Central memory CD8-positive, alpha-beta T cell (primary cell): ENCODE measurements around the gene TRIP10.
A peak's percentile ranks its signal among the peaks of the same experiment; 100 is the strongest.

Experiments
- ATAC-seq: fragments of 150-1000 bp; cut with Tn5 transposase; replicated peaks from 2 replicates; pipeline ENCODE4 v1.10.0; 2022; ENCODE audit warnings: mild to moderate bottlenecking, moderate FRiP score, moderate number of reproducible peaks; ENCODE audit not compliant: poor library complexity, severe bottlenecking; ENCODE audit errors: extremely low read depth
- DNase-seq, 2 donors: peaks; one replicate each; pipeline ENCODE4 v3.0.0; 2021; ENCODE audit warnings: low spot score in 2 of 2
- H3K27ac Mint-ChIP-seq: one replicate; pipeline ENCODE4 v1.8.0; 2022; ENCODE audit warnings: low read depth, mild to moderate bottlenecking, moderate library complexity, mixed read lengths
- H3K27me3 Mint-ChIP-seq: one replicate; pipeline ENCODE4 v1.8.0; 2022; ENCODE audit warnings: mixed read lengths
- H3K36me3 Mint-ChIP-seq: one replicate; pipeline ENCODE4 v1.8.0; 2022; ENCODE audit warnings: mild to moderate bottlenecking, moderate library complexity, mixed read lengths; ENCODE audit not compliant: insufficient read depth
- H3K4me1 Mint-ChIP-seq: one replicate; pipeline ENCODE4 v1.8.0; 2022; ENCODE audit warnings: mixed read lengths
- H3K4me3 Mint-ChIP-seq: one replicate; pipeline ENCODE4 v1.8.0; 2022; ENCODE audit warnings: mild to moderate bottlenecking, moderate library complexity, mixed read lengths
- H3K9me3 Mint-ChIP-seq: one replicate; pipeline ENCODE4 v1.8.0; 2022; ENCODE audit warnings: mixed read lengths

Gene TRIP10, protein sequence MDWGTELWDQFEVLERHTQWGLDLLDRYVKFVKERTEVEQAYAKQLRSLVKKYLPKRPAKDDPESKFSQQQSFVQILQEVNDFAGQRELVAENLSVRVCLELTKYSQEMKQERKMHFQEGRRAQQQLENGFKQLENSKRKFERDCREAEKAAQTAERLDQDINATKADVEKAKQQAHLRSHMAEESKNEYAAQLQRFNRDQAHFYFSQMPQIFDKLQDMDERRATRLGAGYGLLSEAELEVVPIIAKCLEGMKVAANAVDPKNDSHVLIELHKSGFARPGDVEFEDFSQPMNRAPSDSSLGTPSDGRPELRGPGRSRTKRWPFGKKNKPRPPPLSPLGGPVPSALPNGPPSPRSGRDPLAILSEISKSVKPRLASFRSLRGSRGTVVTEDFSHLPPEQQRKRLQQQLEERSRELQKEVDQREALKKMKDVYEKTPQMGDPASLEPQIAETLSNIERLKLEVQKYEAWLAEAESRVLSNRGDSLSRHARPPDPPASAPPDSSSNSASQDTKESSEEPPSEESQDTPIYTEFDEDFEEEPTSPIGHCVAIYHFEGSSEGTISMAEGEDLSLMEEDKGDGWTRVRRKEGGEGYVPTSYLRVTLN

DNA sequence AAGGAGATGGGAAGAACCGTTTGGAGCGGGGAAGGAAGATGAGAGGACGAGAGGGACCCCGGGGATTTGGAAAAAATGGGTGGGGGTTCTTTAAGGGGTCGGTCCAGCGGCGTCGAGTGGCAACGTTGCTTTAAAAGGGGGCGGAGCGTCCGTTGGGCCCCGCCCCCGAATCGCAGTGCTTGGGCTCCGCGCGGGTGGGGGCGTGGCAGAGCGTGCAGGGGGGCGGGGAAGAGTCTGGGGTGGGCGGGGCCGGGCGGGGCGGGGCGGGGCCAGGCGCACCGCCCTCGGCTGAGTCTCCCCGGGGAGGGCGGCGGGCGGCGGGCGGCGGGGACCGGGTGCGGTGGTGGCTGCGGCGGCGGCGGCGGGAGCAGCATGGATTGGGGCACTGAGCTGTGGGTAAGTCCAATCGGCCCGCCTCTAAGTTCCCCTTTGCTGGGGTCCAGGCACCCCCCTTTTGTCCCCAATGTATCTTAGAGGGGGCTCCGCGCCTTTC, at the start of gene TRIP10:
TRIP10 (plus strand) TSS at position 291 of the 493 bp plus-strand sequence; CDS start at position 373, 82 bp downstream.
- no peak for ATAC-seq
- DNase-seq: peak; percentile 62 to 68
- Mint-ChIP-seq H3K36me3 (peaks cover 15% of the 10 kb centered on the region), H3K27ac (peak within 1 kb of the TSS; percentile 100), H3K9me3 (no peaks in the 10 kb centered on the region), H3K4me1 (peaks cover 42% of the 10 kb centered on the region), H3K4me3 (peak within 1 kb of the TSS; percentile 89), H3K27me3 (no peaks in the 10 kb centered on the region)

- no peaks in the 10 kb centered on the region for H3K27me3 Mint-ChIP-seq
- H3K27ac Mint-ChIP-seq: no peak overlapping the region
- no peak overlapping the region for H3K4me3 Mint-ChIP-seq
- DNase-seq (no peak), ATAC-seq (no peak)
- no peaks in the 10 kb centered on the region for H3K4me1 Mint-ChIP-seq
- H3K9me3 Mint-ChIP-seq: no peaks in the 10 kb centered on the region
- H3K36me3 Mint-ChIP-seq: peaks cover 4% of the 10 kb centered on the region
Observed at GRCh38 chr19:6690160-6690885, 49.2 kb upstream of the TRIP10 start.

DNA sequence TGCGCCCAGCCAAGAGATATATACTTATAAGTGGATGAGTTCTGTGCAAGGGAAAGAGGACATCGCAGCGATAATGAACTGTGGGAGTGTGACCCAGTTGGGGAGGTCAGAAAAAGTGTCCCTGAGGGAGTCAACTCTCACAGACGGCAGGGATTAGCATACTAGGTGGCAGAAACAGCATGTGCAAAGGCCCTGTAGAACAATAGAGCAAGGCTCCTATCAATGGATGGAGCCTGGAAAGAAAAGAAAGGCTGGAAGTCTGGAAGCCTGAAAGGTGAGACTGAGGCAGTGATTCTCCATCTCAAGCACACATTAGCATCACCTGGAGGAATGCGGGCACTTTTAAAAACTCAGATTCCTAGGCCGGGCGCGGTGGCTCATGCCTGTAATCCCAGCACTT, 48.1 kb upstream of the TRIP10 start:
- Mint-ChIP-seq H3K27me3 (no peaks in the 10 kb centered on the region), H3K4me1 (no peaks in the 10 kb centered on the region), H3K36me3 (peaks cover 4% of the 10 kb centered on the region), H3K4me3 (no peak overlapping the region), H3K27ac (no peak overlapping the region), H3K9me3 (no peaks in the 10 kb centered on the region)
- ATAC-seq (no peak), DNase-seq (no peak)

DNA sequence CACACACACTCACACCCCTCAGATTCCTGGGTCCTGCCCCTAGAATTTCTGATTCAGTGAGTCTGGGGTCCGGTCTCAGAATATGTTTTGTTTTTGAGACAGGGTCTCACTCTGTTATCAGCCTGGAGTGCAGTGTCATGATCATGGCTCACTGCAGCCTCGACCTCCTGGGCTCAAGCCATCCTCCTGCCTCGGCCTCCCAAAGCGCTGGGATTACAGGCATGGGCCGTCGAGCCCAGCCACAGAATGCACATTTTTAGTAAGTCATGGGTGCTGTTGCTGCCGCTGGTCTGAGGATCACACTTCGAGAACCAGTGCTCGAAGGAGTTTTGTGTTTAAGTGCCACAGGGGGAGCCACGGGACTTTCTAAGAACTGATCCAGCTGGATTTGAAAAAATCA, 47.5 kb upstream of the TRIP10 start:
- Mint-ChIP-seq H3K4me3 (no peak overlapping the region), H3K27ac (no peak overlapping the region), H3K27me3 (no peaks in the 10 kb centered on the region), H3K4me1 (no peaks in the 10 kb centered on the region), H3K9me3 (no peaks in the 10 kb centered on the region), H3K36me3 (peaks cover 4% of the 10 kb centered on the region)
- DNase-seq (no peak), ATAC-seq (no peak)

DNA sequence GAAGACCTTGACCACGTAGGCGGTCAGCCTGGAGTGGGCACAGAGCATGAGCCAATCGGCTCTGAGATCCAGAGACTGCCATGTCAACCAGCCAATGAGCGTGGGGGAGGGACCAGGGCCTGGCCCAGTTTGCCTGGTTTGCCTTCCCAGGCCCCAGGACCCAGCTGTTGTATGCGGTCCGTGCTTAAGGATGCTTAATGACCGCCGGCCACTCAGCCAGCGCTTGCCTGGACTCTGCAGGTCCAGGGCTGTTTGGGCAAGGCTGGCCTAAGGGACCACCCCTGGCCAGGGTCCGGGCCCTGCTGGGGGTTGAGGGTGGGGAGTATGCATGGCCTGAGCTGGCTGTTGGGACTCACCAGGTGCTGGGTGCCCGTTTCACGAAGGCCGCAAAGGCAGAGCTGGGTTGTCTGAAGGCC, 46.4 kb upstream of the TRIP10 start:
- Mint-ChIP-seq H3K9me3 (no peaks in the 10 kb centered on the region), H3K36me3 (peaks cover 4% of the 10 kb centered on the region), H3K27me3 (no peaks in the 10 kb centered on the region), H3K4me1 (no peaks in the 10 kb centered on the region), H3K4me3 (no peak overlapping the region), H3K27ac (no peak overlapping the region)
- DNase-seq (no peak), ATAC-seq (no peak)

GRCh38 chr19:6693681-6694080, 45.8 kb upstream of the TRIP10 start:
- H3K9me3 Mint-ChIP-seq: no peaks in the 10 kb centered on the region
- no peak for DNase-seq
- H3K4me3 Mint-ChIP-seq: no peak overlapping the region
- H3K27ac Mint-ChIP-seq: no peak overlapping the region
- no peaks in the 10 kb centered on the region for H3K27me3 Mint-ChIP-seq
- H3K4me1 Mint-ChIP-seq: no peaks in the 10 kb centered on the region
- no peak for ATAC-seq
- peaks cover 4% of the 10 kb centered on the region for H3K36me3 Mint-ChIP-seq

DNA sequence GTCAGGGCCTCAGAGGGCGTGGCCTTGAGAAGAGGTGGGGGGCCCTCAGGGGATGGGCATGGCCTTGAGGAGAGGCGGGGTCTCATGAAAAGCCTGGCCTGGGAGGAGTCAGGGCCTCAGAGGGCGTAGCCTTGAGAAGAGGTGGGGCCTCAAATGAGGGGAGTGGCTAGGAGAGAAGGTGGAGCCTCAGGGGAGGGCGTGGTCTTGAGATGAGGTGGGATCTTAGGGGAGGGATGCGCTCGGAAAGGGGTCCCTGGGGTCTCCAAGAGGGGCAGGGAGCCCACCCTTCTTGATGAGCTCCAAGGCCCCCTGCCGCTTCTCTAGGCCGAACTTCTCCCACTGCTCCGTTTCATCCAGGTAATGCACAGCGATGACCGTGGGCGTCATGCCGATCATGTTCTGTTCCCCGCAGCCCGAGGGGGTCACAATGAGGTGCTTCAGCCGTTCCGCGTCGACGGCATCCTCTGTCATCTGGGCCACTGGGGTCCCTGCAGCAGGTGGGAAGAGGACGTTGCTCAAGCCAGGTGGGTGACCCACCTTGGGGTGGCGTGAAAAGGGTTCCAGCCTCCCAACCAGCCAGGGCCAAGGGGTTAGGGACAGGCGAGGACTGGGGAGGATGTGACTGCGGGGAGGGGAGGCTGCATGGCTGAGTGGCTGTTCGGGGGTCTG, 45.2 kb upstream of the TRIP10 start:
- Mint-ChIP-seq H3K4me1 (no peaks in the 10 kb centered on the region), H3K9me3 (no peaks in the 10 kb centered on the region), H3K27ac (no peak overlapping the region), H3K4me3 (no peak overlapping the region), H3K36me3 (peaks cover 4% of the 10 kb centered on the region), H3K27me3 (no peaks in the 10 kb centered on the region)
- ATAC-seq: no peak
- no peak for DNase-seq

DNA sequence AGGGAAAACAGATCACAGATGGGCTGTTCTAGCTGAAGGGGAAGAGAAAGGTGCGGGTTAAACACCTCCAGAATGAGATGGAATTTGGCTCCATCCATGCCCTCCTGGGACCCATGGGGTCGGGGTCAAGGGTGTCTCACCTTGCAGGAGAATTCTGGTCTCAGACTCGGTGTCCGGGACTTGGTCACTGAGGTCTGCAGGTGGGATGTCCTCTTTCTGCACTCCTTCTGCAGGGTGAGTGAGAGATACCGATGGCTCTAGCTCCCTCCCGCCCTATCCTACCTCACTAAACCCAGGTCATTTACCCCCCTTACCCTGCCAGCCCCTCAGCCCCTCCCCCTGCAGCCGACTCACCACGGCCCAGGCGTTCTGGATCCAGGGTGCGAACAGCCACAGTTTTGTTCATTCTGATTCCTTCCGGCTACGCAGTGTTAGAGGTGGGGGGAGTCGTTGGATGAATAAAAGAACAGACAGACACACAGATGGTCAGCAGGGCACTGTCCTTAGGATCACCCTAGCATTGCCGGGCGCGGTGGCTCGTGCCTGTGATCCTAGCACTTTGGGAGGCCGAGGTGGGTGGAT, 43.1 kb upstream of the TRIP10 start:
- H3K27ac Mint-ChIP-seq: no peak overlapping the region
- no peak overlapping the region for H3K4me3 Mint-ChIP-seq
- no peaks in the 10 kb centered on the region for H3K27me3 Mint-ChIP-seq
- H3K4me1 Mint-ChIP-seq: no peaks in the 10 kb centered on the region
- no peak for ATAC-seq
- peaks cover 4% of the 10 kb centered on the region for H3K36me3 Mint-ChIP-seq
- no peaks in the 10 kb centered on the region for H3K9me3 Mint-ChIP-seq
- no peak for DNase-seq

DNA sequence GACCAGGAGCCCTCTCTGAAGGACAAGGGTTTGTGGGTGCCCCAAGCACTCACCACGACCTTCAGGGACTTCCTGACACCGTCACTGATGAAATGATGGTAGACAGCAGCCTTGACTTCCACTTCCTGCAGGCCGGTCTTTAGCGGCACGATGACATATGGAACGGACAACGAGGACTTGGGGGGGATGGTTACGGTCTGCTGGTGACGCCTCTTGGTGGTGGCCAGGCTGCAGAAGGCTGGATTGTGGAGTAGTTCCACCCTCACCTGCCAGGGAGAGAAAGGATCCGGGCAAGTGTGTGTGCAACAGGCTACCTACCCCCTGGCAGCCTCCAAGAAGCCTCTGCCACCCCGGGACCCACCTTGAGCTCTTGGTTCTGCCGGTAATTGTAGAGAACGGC, 42.2 kb upstream of the TRIP10 start:
- H3K27ac Mint-ChIP-seq: no peak overlapping the region
- H3K9me3 Mint-ChIP-seq: no peaks in the 10 kb centered on the region
- H3K4me1 Mint-ChIP-seq: no peaks in the 10 kb centered on the region
- peaks cover 1% of the 10 kb centered on the region for H3K36me3 Mint-ChIP-seq
- DNase-seq (no peak), ATAC-seq (no peak)
- H3K4me3 Mint-ChIP-seq: no peak overlapping the region
- H3K27me3 Mint-ChIP-seq: no peaks in the 10 kb centered on the region

GRCh38 chr19:6699935-6700334, 39.5 kb upstream of the TRIP10 start:
- no peak overlapping the region for H3K4me3 Mint-ChIP-seq
- no peaks in the 10 kb centered on the region for H3K27me3 Mint-ChIP-seq
- H3K4me1 Mint-ChIP-seq: no peaks in the 10 kb centered on the region

GRCh38 chr19:6700586-6701316, 38.7 kb upstream of the TRIP10 start:
- no peaks in the 10 kb centered on the region for H3K36me3 Mint-ChIP-seq
- H3K4me1 Mint-ChIP-seq: no peaks in the 10 kb centered on the region
- no peak overlapping the region for H3K27ac Mint-ChIP-seq
- DNase-seq (no peak), ATAC-seq (no peak)
- no peaks in the 10 kb centered on the region for H3K9me3 Mint-ChIP-seq
- H3K27me3 Mint-ChIP-seq: no peaks in the 10 kb centered on the region
- H3K4me3 Mint-ChIP-seq: no peak overlapping the region

More at GRCh38 chr19:6699935-6700334, 39.5 kb upstream of the TRIP10 start:
- Mint-ChIP-seq H3K36me3 (no peaks in the 10 kb centered on the region), H3K9me3 (no peaks in the 10 kb centered on the region), H3K27ac (no peak overlapping the region)
- no peak for ATAC-seq
- DNase-seq: no peak
